ENCODE data around the gene CPT1A. TPM values are rescaled to one million over a fixed set of nuclear protein-coding genes. Genes with fewer than 3 reads are reported as not detected.

The CPT1A gene
- polyA plus RNA-seq, 1 donor (not counting 4 experiments of a cell fraction or from before 2014, with no cell fraction given): 12.9 TPM

GRCh38 chr11:68783216-68783821 lies 58.4 kb downstream of the CPT1A start:
- TF ChIP-seq EZH2 (IDR thresholded peaks at IDR 0.05; ENCODE audit: low read length) (no peak), CTCF (optimal IDR thresholded peaks at IDR 0.05 in 1 of 3, IDR thresholded peaks at IDR 0.05 in 1 of 3, conservative IDR thresholded peaks at IDR 0.05 in 1 of 3; ENCODE audit: extremely low read depth in 1 of 3, insufficient read depth in 2 of 3, low read length in 3 of 3) (no peak)
- Histone ChIP-seq H3K27ac (ENCODE audit: control insufficient read depth, insufficient read depth, low read length) (no peak overlapping the region), H3K27me3 (ENCODE audit: control insufficient read depth, extremely low read depth, insufficient read depth, low read length) (no peaks in the 10 kb centered on the region), H3K79me2 (ENCODE audit: control insufficient read depth, insufficient read depth, low read length) (no peaks in the 10 kb centered on the region), H2AFZ (ENCODE audit: control insufficient read depth, low read length) (no peak overlapping the region), H3K9me1 (ENCODE audit: control insufficient read depth, extremely low read depth, insufficient read depth, low read length) (no peaks in the 10 kb centered on the region), H3K9me3 (ENCODE audit: control insufficient read depth, low read depth, low read length) (no peaks in the 10 kb centered on the region), H3K4me3 (ENCODE audit: control insufficient read depth in 2 of 3, extremely low read depth in 1 of 3, insufficient read depth in 2 of 3, low read depth in 1 of 3, low read length in 3 of 3) (no peak overlapping the region), H3K36me3 (ENCODE audit: control insufficient read depth in 2 of 2, extremely low read depth in 1 of 2, insufficient read depth in 2 of 2, low read length in 2 of 2) (peaks cover 0 to 19% of the 10 kb centered on the region in 2 experiments), H3K4me1 (ENCODE audit: control insufficient read depth, extremely low read depth, insufficient read depth, low read length) (no peaks in the 10 kb centered on the region), H4K20me1 (ENCODE audit: control insufficient read depth, extremely low read depth, insufficient read depth, low read length) (no peaks in the 10 kb centered on the region), H3K4me2 (ENCODE audit: control insufficient read depth, extremely low read depth, insufficient read depth, low read depth, low read length) (no peak overlapping the region), H3K9ac (ENCODE audit: control insufficient read depth, extremely low read depth, insufficient read depth, low read length) (no peak overlapping the region)
- no peak for FAIRE-seq
- dilution Hi-C loops (cut with MboI; ENCODE audit: extremely low pct_ligation_motif_present, low sequenced_read_pairs): no loop called here
- no peak for DNase-seq (ENCODE audit: low read depth, low spot score)

- Histone ChIP-seq H2AFZ (ENCODE audit: control insufficient read depth, low read length) (no peak overlapping the region), H3K79me2 (ENCODE audit: control insufficient read depth, insufficient read depth, low read length) (no peaks in the 10 kb centered on the region), H3K9ac (ENCODE audit: control insufficient read depth, extremely low read depth, insufficient read depth, low read length) (no peak overlapping the region), H3K4me3 (ENCODE audit: control insufficient read depth in 2 of 3, extremely low read depth in 1 of 3, insufficient read depth in 2 of 3, low read depth in 1 of 3, low read length in 3 of 3) (no peak overlapping the region), H3K4me1 (ENCODE audit: control insufficient read depth, extremely low read depth, insufficient read depth, low read length) (no peaks in the 10 kb centered on the region), H3K4me2 (ENCODE audit: control insufficient read depth, extremely low read depth, insufficient read depth, low read depth, low read length) (no peak overlapping the region), H4K20me1 (ENCODE audit: control insufficient read depth, extremely low read depth, insufficient read depth, low read length) (no peaks in the 10 kb centered on the region), H3K27me3 (ENCODE audit: control insufficient read depth, extremely low read depth, insufficient read depth, low read length) (no peaks in the 10 kb centered on the region), H3K9me3 (ENCODE audit: control insufficient read depth, low read depth, low read length) (no peaks in the 10 kb centered on the region), H3K36me3 (ENCODE audit: control insufficient read depth in 2 of 2, extremely low read depth in 1 of 2, insufficient read depth in 2 of 2, low read length in 2 of 2) (peaks cover 0 to 16% of the 10 kb centered on the region in 2 experiments), H3K27ac (ENCODE audit: control insufficient read depth, insufficient read depth, low read length) (no peak overlapping the region), H3K9me1 (ENCODE audit: control insufficient read depth, extremely low read depth, insufficient read depth, low read length) (no peaks in the 10 kb centered on the region)
- FAIRE-seq: no peak
- dilution Hi-C loops (cut with MboI; ENCODE audit: extremely low pct_ligation_motif_present, low sequenced_read_pairs): no loop called here
- DNase-seq (ENCODE audit: low read depth, low spot score): no peak
- no peak for TF ChIP-seq EZH2 (IDR thresholded peaks at IDR 0.05; ENCODE audit: low read length)
- no peak for TF ChIP-seq CTCF (optimal IDR thresholded peaks at IDR 0.05 in 1 of 3, IDR thresholded peaks at IDR 0.05 in 1 of 3, conservative IDR thresholded peaks at IDR 0.05 in 1 of 3; ENCODE audit: extremely low read depth in 1 of 3, insufficient read depth in 2 of 3, low read length in 3 of 3)
Observed at GRCh38 chr11:68782711-68783110, 59.0 kb downstream of the CPT1A start.
